Measurements from ENCODE around the gene TLCD3A. TPM values are rescaled to one million over a fixed set of nuclear protein-coding genes. Genes with fewer than 3 reads are reported as not detected.

TLCD3A gene
- total and polyA plus RNA-seq, 9 of the 15 experiments (the other 6 are each of a cell fraction or from before 2014, with no cell fraction given): 1.3 to 13.5 (median 7.3) TPM

GRCh38 chr17:703081-703875 is 29.1 kb upstream of the TLCD3A start:
- FAIRE-seq: no peak
- Histone ChIP-seq H3K4me2 (ENCODE audit: insufficient read depth, low read length) (no peak overlapping the region), H3K9me1 (ENCODE audit: control insufficient read depth, insufficient read depth, low read length) (no peaks in the 10 kb centered on the region), H3K36me3 (ENCODE audit: control insufficient read depth, insufficient read depth, low read length) (peaks cover 5% of the 10 kb centered on the region; the same call in 1 of the 3 replicates), H2AFZ (ENCODE audit: low read depth, low read length) (no peak overlapping the region), H3K4me3 (no peak overlapping the region), H3K9me3 (replicated peaks; ENCODE audit: control insufficient read depth, insufficient read depth, low read depth, low read length) (no peaks in the 10 kb centered on the region), H3K9ac (ENCODE audit: insufficient read depth in 1 of 2, low read depth in 2 of 2, low read length in 2 of 2) (no peak overlapping the region), H3K4me1 (replicated peaks in 1 of 2; ENCODE audit: control insufficient read depth in 2 of 2, insufficient read depth in 2 of 2, low read length in 2 of 2) (no peaks in the 10 kb centered on the region), H3K27ac (ENCODE audit: extremely low read depth, low read depth, low read length) (no peak overlapping the region), H4K20me1 (replicated peaks; ENCODE audit: control insufficient read depth, insufficient read depth, low read length) (no peaks in the 10 kb centered on the region), H3K27me3 (ENCODE audit: control insufficient read depth in 2 of 2, insufficient read depth in 2 of 2, low read length in 2 of 2) (no peaks in the 10 kb centered on the region), H3K79me2 (ENCODE audit: control insufficient read depth, insufficient read depth, low read length) (no peaks in the 10 kb centered on the region; the same call in 2 of the 3 replicates)
- no TSS peak for BruUV-seq (replicated peaks)
- 76% methylated on average over 10 of the region's 12 CpGs for WGBS (ENCODE audit: insufficient coverage, low coverage, missing lambda C conversion rate)
- ChIA-PET CTCF (ENCODE audit: low intra/inter-chr PET ratio) (no interaction called here), POLR2A (interaction anchor here (0.7 kb wide), 3 partner anchors 11 to 285 kb away, joined by 3 read pairs; partner anchors contain the start of gene VPS53)
- TF ChIP-seq PRPF4 (IDR thresholded peaks at IDR 0.05; ENCODE audit: insufficient read depth, low read depth, low read length, poor library complexity, severe bottlenecking) (no peak), HLTF (IDR thresholded peaks at IDR 0.05) (no peak), PTBP1 (IDR thresholded peaks at IDR 0.05; ENCODE audit: low read depth, low read length) (no peak), HIVEP1 (CRISPR knock-in tag; IDR thresholded peaks at IDR 0.05) (no peak), CBX3 (IDR thresholded peaks at IDR 0.05; ENCODE audit: borderline replicate concordance in 1 of 2, low read length in 2 of 2) (no peak), DEAF1 (CRISPR knock-in tag; IDR thresholded peaks at IDR 0.05) (no peak), ZNF717 (CRISPR knock-in tag; IDR thresholded peaks at IDR 0.05) (no peak), POLR2G (IDR thresholded peaks at IDR 0.05; ENCODE audit: low read depth, low read length) (no peak), ZEB2 (IDR thresholded peaks at IDR 0.05) (no peak), CBX1 (IDR thresholded peaks at IDR 0.05; ENCODE audit: low read depth) (no peak), XRCC4 (IDR thresholded peaks at IDR 0.05; ENCODE audit: extremely low read depth, insufficient read depth, insufficient read length) (no peak), PHF8 (IDR thresholded peaks at IDR 0.05; ENCODE audit: borderline replicate concordance, low read length) (no peak), GATAD2A (IDR thresholded peaks at IDR 0.05) (no peak), PURB (CRISPR knock-in tag; IDR thresholded peaks at IDR 0.05; ENCODE audit: low read depth) (no peak), TARDBP (IDR thresholded peaks at IDR 0.05) (no peak), PTTG1 (tag; IDR thresholded peaks at IDR 0.05; ENCODE audit: low read depth) (no peak), ZNF143 (CRISPR knock-in tag; IDR thresholded peaks at IDR 0.05) (no peak), MNT (conservative IDR thresholded peaks at IDR 0.05) (no peak), CBFA2T2 (conservative IDR thresholded peaks at IDR 0.05) (no peak)
- intact Hi-C loops (cut with micrococcal nuclease) (no loop called here), in situ Hi-C loops (cut with MboI) (loop anchor here (5.0 kb wide), 1 partner anchor 291 kb away; a partner anchor contains a TSS)
- no peak for ATAC-seq
- no peak for DNase-seq (ENCODE audit: extremely low read depth in 1 of 4, low spot score in 3 of 4)

All from K562 (cell line).